GM19468 (cell line): Measurements from ENCODE around the gene BEGAIN.

Experiments
- ATAC-seq: cut with Tn5 transposase; IDR thresholded peaks from one replicate; pipeline ENCODE4 v1.9.1; 2021; ENCODE audit warnings: mild to moderate bottlenecking, moderate library complexity, moderate number of reproducible peaks; ENCODE audit not compliant: unreplicated experiment; ENCODE audit errors: extremely low read depth

The BEGAIN gene

GRCh38 chr14:100570726-100571454 lies 16.3 kb downstream of the BEGAIN start:
- ATAC-seq = no peak

GRCh38 chr14:100569734-100570286 lies 17.4 kb downstream of the BEGAIN start:
- no peak for ATAC-seq

- ATAC-seq = no peak
Measured at GRCh38 chr14:100568998-100569733, 18.1 kb downstream of the BEGAIN start.

- no peak for ATAC-seq
Measured at GRCh38 chr14:100568164-100568997, 18.8 kb downstream of the BEGAIN start.

- no peak for ATAC-seq
Measured at GRCh38 chr14:100567877-100568163, 19.4 kb downstream of the BEGAIN start.

GRCh38 chr14:100567009-100567876 lies 20.0 kb downstream of the BEGAIN start:
- no peak for ATAC-seq

GRCh38 chr14:100566586-100566985 lies 20.6 kb downstream of the BEGAIN start:
- no peak for ATAC-seq

GRCh38 chr14:100566119-100566518 lies 21.1 kb downstream of the BEGAIN start:
- no peak for ATAC-seq

- ATAC-seq = no peak
Measured at GRCh38 chr14:100565650-100566049, 21.6 kb downstream of the BEGAIN start.

- ATAC-seq = no peak
Measured at GRCh38 chr14:100564512-100564911, 22.7 kb downstream of the BEGAIN start.

GRCh38 chr14:100562751-100563150 lies 24.5 kb downstream of the BEGAIN start:
- no peak for ATAC-seq

- ATAC-seq = no peak
Measured at GRCh38 chr14:100561005-100561404, 26.2 kb downstream of the BEGAIN start.

GRCh38 chr14:100560471-100560870 lies 26.7 kb downstream of the BEGAIN start:
- no peak for ATAC-seq

GRCh38 chr14:100559455-100559854 lies 27.8 kb downstream of the BEGAIN start:
- ATAC-seq = no peak

- no peak for ATAC-seq
Measured at GRCh38 chr14:100558966-100559365, 28.3 kb downstream of the BEGAIN start.

GRCh38 chr14:100558226-100558625 lies 29.0 kb downstream of the BEGAIN start:
- ATAC-seq = no peak

- no peak for ATAC-seq
Measured at GRCh38 chr14:100557658-100558057, 29.6 kb downstream of the BEGAIN start.

- no peak for ATAC-seq
Measured at GRCh38 chr14:100556936-100557505, 30.2 kb downstream of the BEGAIN start.

GRCh38 chr14:100556140-100556475 lies 31.1 kb downstream of the BEGAIN start:
- ATAC-seq = no peak
